Lung (tissue), 12 donors: ENCODE results near the gene DHX15. TPM values are rescaled to one million over a fixed set of nuclear protein-coding genes. Genes with fewer than 3 reads are reported as not detected.
A peak's percentile ranks its signal among the peaks of the same experiment; 100 is the strongest.

Experiments
- ATAC-seq: fragments of 200-7000 bp; cut with Tn5 transposase; one replicate; pipeline ENCODE4 v1.9.1; 2020; ENCODE audit warnings: moderate number of reproducible peaks; ENCODE audit not compliant: insufficient read depth, low FRiP score
- DNase-seq, 3 donors: peaks; one replicate each; pipeline ENCODE4 v3.0.0-alpha.2; 2013 to 2017
- H3K27ac ChIP-seq, 2 donors: one replicate each; pipeline ENCODE4 v1.5.1; 2013; ENCODE audit warnings: mild to moderate bottlenecking in 2 of 2, moderate library complexity in 2 of 2, control low read depth in 1 of 2, inconsistent platforms in 1 of 2, low read depth in 1 of 2, low read length in 1 of 2
- H3K27me3 ChIP-seq, 3 donors: one replicate each; pipeline ENCODE4 v1.5.1; 2013; ENCODE audit warnings: low read length in 2 of 3; ENCODE audit not compliant: control insufficient read depth in 3 of 3, insufficient read depth in 3 of 3
- H3K36me3 ChIP-seq, 4 donors: one replicate each; pipeline ENCODE4 v1.5.1; 2013; ENCODE audit warnings: low read length in 4 of 4, mild to moderate bottlenecking in 1 of 4, moderate library complexity in 1 of 4; ENCODE audit not compliant: control insufficient read depth in 4 of 4, insufficient read depth in 4 of 4
- H3K4me1 ChIP-seq, 5 donors: one replicate each; pipeline ENCODE4 v1.5.1; 2013; ENCODE audit warnings: low read length in 5 of 5, mild to moderate bottlenecking in 2 of 5, moderate library complexity in 1 of 5; ENCODE audit not compliant: control insufficient read depth in 5 of 5, insufficient read depth in 5 of 5
- H3K4me3 ChIP-seq: one replicate; pipeline ENCODE4 v1.5.1; 2013; ENCODE audit warnings: mild to moderate bottlenecking, control low read depth, moderate library complexity
- H3K9ac ChIP-seq, 2 donors: one replicate each; pipeline ENCODE4 v1.5.1; 2013; ENCODE audit warnings: low read length in 2 of 2, control low read depth in 1 of 2; ENCODE audit not compliant: insufficient read depth in 1 of 2
- H3K9me3 ChIP-seq, 4 donors: one replicate each; pipeline ENCODE4 v1.5.1; 2013; ENCODE audit warnings: low read length in 3 of 4, mild to moderate bottlenecking in 1 of 4, moderate library complexity in 1 of 4; ENCODE audit not compliant: control insufficient read depth in 4 of 4, insufficient read depth in 3 of 4
- CTCF ChIP-seq: IDR thresholded peaks from 2 replicates; pipeline ENCODE4 v1.5.1; 2012; ENCODE audit warnings: mild to moderate bottlenecking; ENCODE audit errors: control extremely low read depth, extremely low read depth
- WGBS, 2 donors: extraction: QIAGEN DNeasy Blood & Tissue Kit; methylation state at CpG; one replicate each; pipeline ENCODE4 v1.1.7; 2013; 5-methylcytosine and 5-hydroxymethylcytosine counted together
- polyA plus RNA-seq, 2 donors: library from polyadenylated mRNA; stranded (reverse); fragments of 200-250 nt; gene quantifications; one replicate each; pipeline ENCODE4 v1.2.1, GENCODE V29; 2013
- total RNA-seq, 2 donors: library from RNA; depleted of rRNA in 1 of 2; stranded (reverse); fragments of >200 nt in 1 of 2; gene quantifications; one replicate each; pipeline ENCODE4 v1.2.1, GENCODE V29; 2014 to 2021
- donor health status: control.
- donor health status: control.
- donor health status: Bipolar disorder and iron deficiency.
- donor health status: healthy.
- donor health status: DM: yes; HTN: yes; CAD: no.

Gene DHX15
- total and polyA plus RNA-seq, 4 donors: 60.3 to 292 (median 88.0) TPM

- TF ChIP-seq CTCF: no peak
- 93 to 94% methylated on average over 7 of the region's 7 CpGs for WGBS, 2 donors
- DNase-seq: no peak
- no peak for ATAC-seq
- no peaks in the 10 kb centered on the region for H3K4me1 ChIP-seq
- H3K36me3 ChIP-seq: no peaks in the 10 kb centered on the region
- H3K9ac ChIP-seq: no peak overlapping the region
- no peaks in the 10 kb centered on the region for H3K9me3 ChIP-seq
- no peaks in the 10 kb centered on the region for H3K27me3 ChIP-seq
- no peak overlapping the region for H3K27ac ChIP-seq
- no peak overlapping the region for H3K4me3 ChIP-seq
These were observed 87.1 kb downstream of the DHX15 start for GRCh38 chr4:24497221-24497620.

DNA sequence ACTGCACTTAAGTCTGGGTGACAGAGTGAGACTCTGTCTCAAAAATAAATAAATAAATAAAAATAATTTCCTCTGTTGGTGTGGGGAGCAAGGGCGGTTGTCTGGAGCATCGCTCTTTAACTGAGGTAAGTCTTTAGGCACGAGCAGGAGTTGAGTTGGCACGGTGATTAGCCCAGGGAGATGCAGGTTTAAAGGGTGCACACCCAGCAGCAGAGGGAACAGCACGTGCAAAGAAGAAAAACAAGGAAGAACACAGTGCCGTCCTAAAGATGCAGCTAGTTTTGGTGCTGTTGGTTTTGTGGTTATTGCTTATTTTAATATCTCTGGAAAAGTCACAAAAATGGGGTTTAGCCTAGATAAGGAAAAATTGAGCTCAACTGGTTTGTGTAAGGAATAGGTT, 87.8 kb downstream of the DHX15 start:
- WGBS, 2 donors: 88 to 92% methylated on average over 6 of the region's 6 CpGs
- ATAC-seq (no peak), DNase-seq (no peak)
- Histone ChIP-seq H3K4me3 (no peak overlapping the region), H3K27me3 (no peaks in the 10 kb centered on the region), H3K9me3 (no peaks in the 10 kb centered on the region), H3K27ac (no peak overlapping the region), H3K9ac (no peak overlapping the region), H3K4me1 (no peaks in the 10 kb centered on the region), H3K36me3 (no peaks in the 10 kb centered on the region)
- TF ChIP-seq CTCF: no peak

GRCh38 chr4:24495388-24495787, 89.0 kb downstream of the DHX15 start:
- H3K4me1 ChIP-seq: no peaks in the 10 kb centered on the region
- 80 to 94% methylated on average over 1 of the region's 1 CpG for WGBS, 2 donors
- H3K4me3 ChIP-seq: no peak overlapping the region
- H3K36me3 ChIP-seq: no peaks in the 10 kb centered on the region
- no peak for TF ChIP-seq CTCF
- H3K27me3 ChIP-seq: no peaks in the 10 kb centered on the region
- no peaks in the 10 kb centered on the region for H3K9me3 ChIP-seq
- DNase-seq (no peak), ATAC-seq (no peak)
- H3K9ac ChIP-seq: no peak overlapping the region
- H3K27ac ChIP-seq: no peak overlapping the region

DNA sequence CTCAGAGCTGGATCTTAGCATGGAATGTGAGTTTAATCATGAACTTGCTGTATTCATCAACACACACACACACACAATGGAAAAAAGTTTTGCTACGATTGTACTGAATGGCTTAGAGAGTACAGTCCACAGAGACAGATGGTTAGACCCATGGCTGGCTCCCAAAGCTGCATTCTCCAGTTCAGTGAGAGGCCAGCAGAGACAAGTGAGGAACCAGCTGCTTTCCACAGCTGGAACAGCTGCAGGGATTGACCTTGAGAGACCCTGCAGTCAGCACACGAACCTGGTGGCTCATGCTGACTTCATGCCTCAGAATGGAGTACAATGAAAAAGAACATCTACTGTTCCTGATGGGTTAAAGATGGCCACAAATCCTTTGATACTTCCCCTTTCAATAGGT, 94.5 kb downstream of the DHX15 start:
- Histone ChIP-seq H3K4me3 (no peak overlapping the region), H3K27ac (no peak overlapping the region), H3K9me3 (peaks cover 0 to 3% (median 0%) of the 10 kb centered on the region in 4 donors), H3K9ac (no peak overlapping the region), H3K4me1 (peaks cover 0 to 6% (median 1%) of the 10 kb centered on the region in 5 donors), H3K27me3 (no peaks in the 10 kb centered on the region), H3K36me3 (no peaks in the 10 kb centered on the region)
- DNase-seq: peak; percentile 81 to 90 (median 89)
- WGBS, 2 donors: 67 to 83% methylated on average over 2 of the region's 2 CpGs
- no peak for ATAC-seq
- TF ChIP-seq CTCF: no peak
